GM12878 (cell line): ENCODE data around the gene CDHR5. TPM values are rescaled to one million over a fixed set of nuclear protein-coding genes. Genes with fewer than 3 reads are reported as not detected.

Experiments
- BRCA1 ChIP-seq: IDR thresholded peaks from 2 replicates; pipeline ENCODE4 v1.6.1; 2011; ENCODE audit warnings: low read depth, low read length, improper control_type of control experiment
- CBX3 ChIP-seq: fragments of 200-600 bp; sonication (generic); IDR thresholded peaks from 2 replicates; pipeline ENCODE4 v1.6.1; 2016; ENCODE audit warnings: low read depth, borderline replicate concordance
- CBX5 ChIP-seq: sonication (generic); IDR thresholded peaks from 2 replicates; pipeline ENCODE4 v1.6.1; 2016; ENCODE audit warnings: low read depth, moderate library complexity, mild to moderate bottlenecking, inconsistent platforms
- EED ChIP-seq: sonication (generic); IDR thresholded peaks from 2 replicates; pipeline ENCODE4 v1.6.1; 2016; ENCODE audit warnings: antibody characterized with exemption, low read depth
- HDAC2 ChIP-seq: fragments of 200-600 bp; sonication (generic); IDR thresholded peaks from 2 replicates; pipeline ENCODE4 v1.6.1; 2017
- JUNB ChIP-seq: IDR thresholded peaks from 2 replicates; pipeline ENCODE4 v1.6.1; 2016; ENCODE audit warnings: antibody characterized with exemption, mild to moderate bottlenecking
- JUND ChIP-seq: IDR thresholded peaks from 2 replicates; pipeline ENCODE4 v1.6.1; 2012; ENCODE audit warnings: low read depth, mild to moderate bottlenecking, low read length, improper control_type of control experiment, moderate library complexity
- KLF5 ChIP-seq: fragments of 450-650 bp; IDR thresholded peaks from 2 replicates; pipeline ENCODE4 v1.6.1; 2014; ENCODE audit warnings: mild to moderate bottlenecking; ENCODE audit not compliant: partially characterized antibody
- MXI1 ChIP-seq: fragments of 150-350 bp; IDR thresholded peaks from 2 replicates; pipeline ENCODE4 v1.6.1; 2011; ENCODE audit warnings: low read depth, mild to moderate bottlenecking, inconsistent platforms, low read length, improper control_type of control experiment
- MYC ChIP-seq: IDR thresholded peaks from 2 replicates; pipeline ENCODE4 v1.6.1; 2011; ENCODE audit warnings: mild to moderate bottlenecking, low read length, moderate library complexity, inconsistent platforms; ENCODE audit not compliant: insufficient read depth, insufficient replicate concordance, insufficient read length, severe bottlenecking
- NFXL1 ChIP-seq: fragments of 450-650 bp; IDR thresholded peaks from 2 replicates; pipeline ENCODE4 v1.6.1; 2017; ENCODE audit warnings: antibody characterized with exemption, mild to moderate bottlenecking, borderline replicate concordance
- POLR2A ChIP-seq: IDR thresholded peaks from 2 replicates; pipeline ENCODE4 v1.6.1; 2011; ENCODE audit warnings: low read depth, mild to moderate bottlenecking, low read length
- POU2F2 ChIP-seq: IDR thresholded peaks from 3 replicates; pipeline ENCODE4 v1.6.1; 2011; ENCODE audit warnings: low read depth, mild to moderate bottlenecking, low read length, borderline replicate concordance
- RCOR1 ChIP-seq: conservative IDR thresholded peaks from 2 replicates; pipeline ENCODE4 v1.6.1; 2012; ENCODE audit warnings: low read depth, low read length, improper control_type of control experiment
- SP1 ChIP-seq: IDR thresholded peaks from one replicate; pipeline ENCODE4 v1.6.1; 2011; ENCODE audit warnings: low read depth, low read length
- SREBF2 ChIP-seq: IDR thresholded peaks from 2 replicates; pipeline ENCODE4 v1.6.1; 2012; ENCODE audit warnings: mild to moderate bottlenecking, low read length
- TARDBP ChIP-seq: IDR thresholded peaks from 2 replicates; pipeline ENCODE4 v1.6.1; 2016; ENCODE audit warnings: borderline replicate concordance
- TCF3 ChIP-seq: IDR thresholded peaks from 2 replicates; pipeline ENCODE4 v1.6.1; 2012; ENCODE audit warnings: low read depth, mild to moderate bottlenecking, low read length, borderline replicate concordance; ENCODE audit not compliant: insufficient read depth
- ZBED1 ChIP-seq: IDR thresholded peaks from 2 replicates; pipeline ENCODE4 v1.6.1; 2016; ENCODE audit warnings: borderline replicate concordance
- ZZZ3 ChIP-seq: IDR thresholded peaks from 2 replicates; pipeline ENCODE4 v1.6.1; 2011; ENCODE audit warnings: low read depth; ENCODE audit not compliant: control insufficient read depth, insufficient read length
- polyA plus RNA-seq, 11 experiments: library from polyadenylated mRNA; depleted of rRNA in 4 of 11; unstranded in 6 of 11; stranded (reverse) in 5 of 11; fragments of >200 nt; fragmentation: Nextera tagmentation in 4 of 11; fragmentation: Illumina TruSeq in 1 of 11; extraction: Ambion mirVana in 4 of 11; extraction: Trizol in 1 of 11; gene quantifications; 1 replicate in 1 of 11; 2 replicates in 10 of 11; pipeline versions ENCODE4 v1.2.1 to v1.2.3, GENCODE V29; 2011 to 2016; ENCODE audit warnings: inconsistent platforms in 2 of 11, missing spikeins in 2 of 11, low read depth in 1 of 11
- total RNA-seq, 4 experiments: library from RNA; depleted of rRNA in 3 of 4; stranded (reverse); fragments of >200 nt in 3 of 4; fragmentation: Illumina TruSeq in 1 of 4; extraction: Trizol in 1 of 4; gene quantifications; 2 replicates each; pipeline versions ENCODE4 v1.2.1 to v1.2.3, GENCODE V29; 2013 to 2021
- TF ChIP-seq, protein P1 (sequence below): fragments of 450-650 bp; formaldehyde crosslinking; IDR thresholded peaks from 2 replicates; pipeline ENCODE4 v1.5.0; 2022; ENCODE audit warnings: mild to moderate bottlenecking, missing genetic modification characterization
- TF ChIP-seq, protein P2 (sequence below): fragments of 450-650 bp; IDR thresholded peaks from 2 replicates; pipeline ENCODE4 v1.6.1; 2018; ENCODE audit warnings: borderline replicate concordance, mild to moderate bottlenecking; ENCODE audit not compliant: partially characterized antibody
- TF ChIP-seq, protein P3 (sequence below): IDR thresholded peaks from 2 replicates; pipeline ENCODE4 v1.6.1; 2011; ENCODE audit warnings: low read depth, low read length, improper control_type of control experiment, borderline replicate concordance

The CDHR5 gene
- total and polyA plus RNA-seq, 10 of the 15 experiments (the other 5 are each of a cell fraction or from before 2014, with no cell fraction given), result 0.06 TPM; not detected in 9

DNA sequence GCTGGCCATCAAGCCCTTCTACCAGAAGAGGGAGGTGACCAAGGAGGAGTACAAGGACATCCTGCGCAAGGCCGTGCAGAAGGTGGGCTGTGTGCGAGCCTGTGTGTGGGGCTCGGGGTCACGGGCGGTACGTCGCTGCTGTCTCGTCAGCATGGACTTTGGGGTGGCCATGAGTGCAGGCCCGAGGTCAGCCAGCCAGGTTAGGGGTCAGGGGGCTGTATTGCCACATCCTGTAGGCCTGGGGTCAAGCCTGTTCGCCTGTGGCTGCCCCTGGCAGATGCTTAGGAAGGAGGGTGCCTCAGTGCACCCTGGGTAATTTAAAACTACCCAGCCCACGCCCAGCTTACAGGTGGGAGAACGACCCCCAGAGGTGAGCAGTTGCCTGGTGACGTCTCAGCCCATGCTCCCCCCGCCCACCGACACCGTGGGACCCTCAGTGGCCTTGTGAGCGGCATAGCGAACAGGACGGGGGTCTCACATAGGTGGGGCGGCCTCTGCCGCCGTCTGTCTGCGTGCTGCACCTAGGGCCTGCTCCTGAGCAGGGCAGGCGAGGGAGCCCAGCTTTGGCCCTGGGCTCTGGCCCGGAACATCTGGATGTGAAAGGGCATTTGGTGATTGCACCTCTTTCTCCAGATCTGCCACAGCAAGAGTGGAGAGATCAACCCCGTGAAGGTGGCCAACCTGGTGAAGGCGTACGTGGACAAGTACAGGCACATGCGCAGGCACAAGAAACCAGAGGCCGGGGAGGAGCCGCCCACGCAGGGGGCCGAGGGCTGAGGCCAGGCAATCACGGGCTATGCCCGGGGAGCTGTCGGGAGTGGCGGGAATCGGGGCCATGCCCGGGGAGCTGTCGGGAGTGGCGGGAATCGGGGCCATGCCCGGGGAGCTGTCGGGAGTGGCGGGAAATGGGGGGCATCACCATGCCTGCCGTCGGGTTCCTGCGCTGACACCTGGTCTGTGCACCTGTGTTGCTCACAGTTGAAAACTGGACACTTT is 13.5 kb downstream of the CDHR5 start (continued):
- TF ChIP-seq, protein P1, sequence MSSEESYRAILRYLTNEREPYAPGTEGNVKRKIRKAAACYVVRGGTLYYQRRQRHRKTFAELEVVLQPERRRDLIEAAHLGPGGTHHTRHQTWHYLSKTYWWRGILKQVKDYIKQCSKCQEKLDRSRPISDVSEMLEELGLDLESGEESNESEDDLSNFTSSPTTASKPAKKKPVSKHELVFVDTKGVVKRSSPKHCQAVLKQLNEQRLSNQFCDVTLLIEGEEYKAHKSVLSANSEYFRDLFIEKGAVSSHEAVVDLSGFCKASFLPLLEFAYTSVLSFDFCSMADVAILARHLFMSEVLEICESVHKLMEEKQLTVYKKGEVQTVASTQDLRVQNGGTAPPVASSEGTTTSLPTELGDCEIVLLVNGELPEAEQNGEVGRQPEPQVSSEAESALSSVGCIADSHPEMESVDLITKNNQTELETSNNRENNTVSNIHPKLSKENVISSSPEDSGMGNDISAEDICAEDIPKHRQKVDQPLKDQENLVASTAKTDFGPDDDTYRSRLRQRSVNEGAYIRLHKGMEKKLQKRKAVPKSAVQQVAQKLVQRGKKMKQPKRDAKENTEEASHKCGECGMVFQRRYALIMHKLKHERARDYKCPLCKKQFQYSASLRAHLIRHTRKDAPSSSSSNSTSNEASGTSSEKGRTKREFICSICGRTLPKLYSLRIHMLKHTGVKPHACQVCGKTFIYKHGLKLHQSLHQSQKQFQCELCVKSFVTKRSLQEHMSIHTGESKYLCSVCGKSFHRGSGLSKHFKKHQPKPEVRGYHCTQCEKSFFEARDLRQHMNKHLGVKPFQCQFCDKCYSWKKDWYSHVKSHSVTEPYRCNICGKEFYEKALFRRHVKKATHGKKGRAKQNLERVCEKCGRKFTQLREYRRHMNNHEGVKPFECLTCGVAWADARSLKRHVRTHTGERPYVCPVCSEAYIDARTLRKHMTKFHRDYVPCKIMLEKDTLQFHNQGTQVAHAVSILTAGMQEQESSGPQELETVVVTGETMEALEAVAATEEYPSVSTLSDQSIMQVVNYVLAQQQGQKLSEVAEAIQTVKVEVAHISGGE (CRISPR knock-in tag), result no peak
- TF ChIP-seq, protein P2, sequence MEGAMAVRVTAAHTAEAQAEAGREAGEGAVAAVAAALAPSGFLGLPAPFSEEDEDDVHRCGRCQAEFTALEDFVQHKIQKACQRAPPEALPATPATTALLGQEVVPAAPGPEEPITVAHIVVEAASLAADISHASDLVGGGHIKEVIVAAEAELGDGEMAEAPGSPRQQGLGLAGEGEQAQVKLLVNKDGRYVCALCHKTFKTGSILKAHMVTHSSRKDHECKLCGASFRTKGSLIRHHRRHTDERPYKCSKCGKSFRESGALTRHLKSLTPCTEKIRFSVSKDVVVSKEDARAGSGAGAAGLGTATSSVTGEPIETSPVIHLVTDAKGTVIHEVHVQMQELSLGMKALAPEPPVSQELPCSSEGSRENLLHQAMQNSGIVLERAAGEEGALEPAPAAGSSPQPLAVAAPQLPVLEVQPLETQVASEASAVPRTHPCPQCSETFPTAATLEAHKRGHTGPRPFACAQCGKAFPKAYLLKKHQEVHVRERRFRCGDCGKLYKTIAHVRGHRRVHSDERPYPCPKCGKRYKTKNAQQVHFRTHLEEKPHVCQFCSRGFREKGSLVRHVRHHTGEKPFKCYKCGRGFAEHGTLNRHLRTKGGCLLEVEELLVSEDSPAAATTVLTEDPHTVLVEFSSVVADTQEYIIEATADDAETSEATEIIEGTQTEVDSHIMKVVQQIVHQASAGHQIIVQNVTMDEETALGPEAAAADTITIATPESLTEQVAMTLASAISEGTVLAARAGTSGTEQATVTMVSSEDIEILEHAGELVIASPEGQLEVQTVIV, result no peak
- no peak for TF ChIP-seq BRCA1
- TF ChIP-seq HDAC2, result no peak
- no peak for TF ChIP-seq EED
- TF ChIP-seq MYC, result no peak
- TF ChIP-seq TCF3, result no peak
- no peak for TF ChIP-seq SREBF2
- TF ChIP-seq MXI1, result no peak
- TF ChIP-seq POU2F2, result peak; percentile 9; the same call in 1 of the 3 replicates
- peak; percentile 83 for TF ChIP-seq POLR2A
- TF ChIP-seq ZBED1, result peak; percentile 15; the same call in 1 of the 2 replicates
- TF ChIP-seq JUNB, result no peak
- TF ChIP-seq KLF5, result no peak
- TF ChIP-seq TARDBP, result no peak
- TF ChIP-seq CBX3, result no peak
- TF ChIP-seq, protein P3, sequence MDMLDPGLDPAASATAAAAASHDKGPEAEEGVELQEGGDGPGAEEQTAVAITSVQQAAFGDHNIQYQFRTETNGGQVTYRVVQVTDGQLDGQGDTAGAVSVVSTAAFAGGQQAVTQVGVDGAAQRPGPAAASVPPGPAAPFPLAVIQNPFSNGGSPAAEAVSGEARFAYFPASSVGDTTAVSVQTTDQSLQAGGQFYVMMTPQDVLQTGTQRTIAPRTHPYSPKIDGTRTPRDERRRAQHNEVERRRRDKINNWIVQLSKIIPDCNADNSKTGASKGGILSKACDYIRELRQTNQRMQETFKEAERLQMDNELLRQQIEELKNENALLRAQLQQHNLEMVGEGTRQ, result no peak
- TF ChIP-seq JUND, result no peak
- TF ChIP-seq NFXL1, result no peak
- TF ChIP-seq RCOR1, result no peak
- no peak for TF ChIP-seq SP1
- TF ChIP-seq CBX5, result no peak
- no peak for TF ChIP-seq ZZZ3
